ENCODE results near the gene CTPS1.

DNA sequence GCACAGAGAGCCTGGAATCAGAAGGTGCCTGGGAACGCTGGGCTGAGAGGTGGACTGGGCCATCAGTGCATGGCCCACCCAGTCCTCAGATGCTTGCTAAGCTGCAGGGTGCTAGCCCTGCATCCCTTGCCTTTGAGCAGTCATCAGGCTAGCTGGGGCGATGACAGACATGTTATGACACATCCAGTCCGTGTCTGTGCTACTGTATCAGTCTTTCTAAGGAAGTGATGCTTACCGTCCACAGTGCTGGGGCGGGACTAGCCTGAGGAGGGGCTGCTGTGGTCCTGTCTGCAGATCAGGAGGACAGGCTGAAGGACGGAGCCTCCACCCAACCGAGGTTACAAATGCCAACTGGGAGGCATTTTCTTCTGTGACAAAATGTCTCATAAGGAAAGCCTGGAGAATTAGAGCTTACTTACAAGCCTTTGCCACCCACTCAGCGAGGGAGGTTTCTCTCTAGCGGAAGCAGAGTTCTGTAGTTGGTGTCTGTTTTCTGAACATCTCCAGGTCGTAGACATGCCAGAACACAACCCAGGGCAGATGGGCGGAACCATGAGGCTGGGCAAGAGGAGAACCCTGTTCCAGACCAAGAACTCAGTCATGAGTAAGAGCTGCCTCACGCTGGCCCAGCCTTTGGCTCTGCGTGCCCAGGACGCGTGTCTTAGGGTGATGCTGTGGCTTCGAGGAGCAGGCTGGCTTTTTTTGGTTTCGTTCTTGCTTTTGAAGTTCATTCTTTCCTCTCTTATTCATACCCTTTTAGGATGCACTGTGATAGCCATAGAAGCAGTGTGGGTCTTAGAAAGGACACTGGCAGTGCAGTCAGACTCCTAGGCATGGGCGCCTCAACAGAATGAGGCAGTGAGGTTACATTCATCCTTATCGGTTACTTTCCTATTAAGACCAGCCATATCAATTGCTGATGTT is 27.7 kb downstream of the CTPS1 start:
- TF ChIP-seq, protein P1, sequence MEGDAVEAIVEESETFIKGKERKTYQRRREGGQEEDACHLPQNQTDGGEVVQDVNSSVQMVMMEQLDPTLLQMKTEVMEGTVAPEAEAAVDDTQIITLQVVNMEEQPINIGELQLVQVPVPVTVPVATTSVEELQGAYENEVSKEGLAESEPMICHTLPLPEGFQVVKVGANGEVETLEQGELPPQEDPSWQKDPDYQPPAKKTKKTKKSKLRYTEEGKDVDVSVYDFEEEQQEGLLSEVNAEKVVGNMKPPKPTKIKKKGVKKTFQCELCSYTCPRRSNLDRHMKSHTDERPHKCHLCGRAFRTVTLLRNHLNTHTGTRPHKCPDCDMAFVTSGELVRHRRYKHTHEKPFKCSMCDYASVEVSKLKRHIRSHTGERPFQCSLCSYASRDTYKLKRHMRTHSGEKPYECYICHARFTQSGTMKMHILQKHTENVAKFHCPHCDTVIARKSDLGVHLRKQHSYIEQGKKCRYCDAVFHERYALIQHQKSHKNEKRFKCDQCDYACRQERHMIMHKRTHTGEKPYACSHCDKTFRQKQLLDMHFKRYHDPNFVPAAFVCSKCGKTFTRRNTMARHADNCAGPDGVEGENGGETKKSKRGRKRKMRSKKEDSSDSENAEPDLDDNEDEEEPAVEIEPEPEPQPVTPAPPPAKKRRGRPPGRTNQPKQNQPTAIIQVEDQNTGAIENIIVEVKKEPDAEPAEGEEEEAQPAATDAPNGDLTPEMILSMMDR (IDR thresholded peaks at IDR 0.05; ENCODE audit: poor library complexity), result no peak
- TF ChIP-seq EZH2 (IDR thresholded peaks at IDR 0.05; ENCODE audit: borderline replicate concordance), result no peak
- TF ChIP-seq EZH2phosphoT487 (IDR thresholded peaks at IDR 0.05; ENCODE audit: low read depth, severe bottlenecking, unreplicated experiment), result no peak

All from hepatocyte (in vitro differentiated cells).